ENCODE results near the gene BTBD2. TPM values are rescaled to one million over a fixed set of nuclear protein-coding genes. Genes with fewer than 3 reads are reported as not detected.

BTBD2 gene
- total RNA-seq, 3 donors from 2014 or later: 52.0 to 67.2 (median 54.4) TPM

- no peaks in the 10 kb centered on the region for H3K27me3 ChIP-seq
- H3K9me3 ChIP-seq: no peaks in the 10 kb centered on the region
- no peak for DNase-seq (ENCODE audit: low spot score in 2 of 2)
- no peak overlapping the region for H3K27ac ChIP-seq
- no peaks in the 10 kb centered on the region for H3K36me3 ChIP-seq
- no peak for TF ChIP-seq POLR2A (IDR thresholded peaks at IDR 0.05)
- no peak for TF ChIP-seq POLR2AphosphoS5 (IDR thresholded peaks at IDR 0.05)
- TF ChIP-seq, protein P1, sequence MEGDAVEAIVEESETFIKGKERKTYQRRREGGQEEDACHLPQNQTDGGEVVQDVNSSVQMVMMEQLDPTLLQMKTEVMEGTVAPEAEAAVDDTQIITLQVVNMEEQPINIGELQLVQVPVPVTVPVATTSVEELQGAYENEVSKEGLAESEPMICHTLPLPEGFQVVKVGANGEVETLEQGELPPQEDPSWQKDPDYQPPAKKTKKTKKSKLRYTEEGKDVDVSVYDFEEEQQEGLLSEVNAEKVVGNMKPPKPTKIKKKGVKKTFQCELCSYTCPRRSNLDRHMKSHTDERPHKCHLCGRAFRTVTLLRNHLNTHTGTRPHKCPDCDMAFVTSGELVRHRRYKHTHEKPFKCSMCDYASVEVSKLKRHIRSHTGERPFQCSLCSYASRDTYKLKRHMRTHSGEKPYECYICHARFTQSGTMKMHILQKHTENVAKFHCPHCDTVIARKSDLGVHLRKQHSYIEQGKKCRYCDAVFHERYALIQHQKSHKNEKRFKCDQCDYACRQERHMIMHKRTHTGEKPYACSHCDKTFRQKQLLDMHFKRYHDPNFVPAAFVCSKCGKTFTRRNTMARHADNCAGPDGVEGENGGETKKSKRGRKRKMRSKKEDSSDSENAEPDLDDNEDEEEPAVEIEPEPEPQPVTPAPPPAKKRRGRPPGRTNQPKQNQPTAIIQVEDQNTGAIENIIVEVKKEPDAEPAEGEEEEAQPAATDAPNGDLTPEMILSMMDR (IDR thresholded peaks at IDR 0.05): no peak
- H3K4me1 ChIP-seq: no peaks in the 10 kb centered on the region
- intact Hi-C loops (cut with DNase I; ENCODE audit: low total_unique reads): loop anchor here (1.0 kb wide), 1 partner anchor 36 kb away; no protein-coding TSS in a partner anchor
- no peak overlapping the region for H3K4me3 ChIP-seq
Observed at GRCh38 chr19:1950640-1951039, 64.9 kb downstream of the BTBD2 start.

- DNase-seq (ENCODE audit: low spot score in 2 of 2): no peak
- Histone ChIP-seq H3K27me3 (no peaks in the 10 kb centered on the region), H3K9me3 (no peaks in the 10 kb centered on the region), H3K27ac (no peak overlapping the region), H3K36me3 (no peaks in the 10 kb centered on the region), H3K4me1 (no peaks in the 10 kb centered on the region), H3K4me3 (no peak overlapping the region)
- intact Hi-C loops (cut with DNase I; ENCODE audit: low total_unique reads): loop anchor here (1.0 kb wide), 1 partner anchor 37 kb away; no protein-coding TSS in a partner anchor
- TF ChIP-seq, protein P1 (IDR thresholded peaks at IDR 0.05): no peak
- TF ChIP-seq POLR2A (IDR thresholded peaks at IDR 0.05): no peak
- no peak for TF ChIP-seq POLR2AphosphoS5 (IDR thresholded peaks at IDR 0.05)
Observed at GRCh38 chr19:1949304-1950101, 66.0 kb downstream of the BTBD2 start.

- Histone ChIP-seq H3K9me3 (no peaks in the 10 kb centered on the region), H3K36me3 (no peaks in the 10 kb centered on the region), H3K27me3 (no peaks in the 10 kb centered on the region), H3K27ac (no peak overlapping the region), H3K4me1 (peaks cover 5 to 12% of the 10 kb centered on the region in 2 donors), H3K4me3 (no peak overlapping the region)
- intact Hi-C loops (cut with DNase I; ENCODE audit: low total_unique reads): no loop called here
- TF ChIP-seq POLR2AphosphoS5 (IDR thresholded peaks at IDR 0.05) (no peak), POLR2A (IDR thresholded peaks at IDR 0.05) (no peak)
- TF ChIP-seq, protein P1 (IDR thresholded peaks at IDR 0.05): no peak
- no peak for DNase-seq (ENCODE audit: low spot score in 2 of 2)
Observed at GRCh38 chr19:1947651-1948209, 67.8 kb downstream of the BTBD2 start.

GRCh38 chr19:1945899-1946298 lies 69.6 kb downstream of the BTBD2 start:
- Histone ChIP-seq H3K27me3 (no peaks in the 10 kb centered on the region), H3K9me3 (no peaks in the 10 kb centered on the region), H3K36me3 (no peaks in the 10 kb centered on the region), H3K4me3 (no peak overlapping the region), H3K4me1 (peaks cover 8 to 15% of the 10 kb centered on the region in 2 donors), H3K27ac (no peak overlapping the region)
- DNase-seq (ENCODE audit: low spot score in 2 of 2): peak in 1 of 2 donors; percentile 35
- TF ChIP-seq POLR2A (IDR thresholded peaks at IDR 0.05): no peak
- TF ChIP-seq, protein P1 (IDR thresholded peaks at IDR 0.05): peak in 2 of 3 donors; percentile 24 to 39
- intact Hi-C loops (cut with DNase I; ENCODE audit: low total_unique reads): no loop called here

- Histone ChIP-seq H3K27ac (no peak overlapping the region), H3K36me3 (no peaks in the 10 kb centered on the region), H3K27me3 (no peaks in the 10 kb centered on the region), H3K4me3 (no peak overlapping the region), H3K9me3 (no peaks in the 10 kb centered on the region), H3K4me1 (peaks cover 8 to 15% of the 10 kb centered on the region in 2 donors)
- no peak for DNase-seq (ENCODE audit: low spot score in 2 of 2)
- TF ChIP-seq, protein P1 (IDR thresholded peaks at IDR 0.05): no peak
- no peak for TF ChIP-seq POLR2A (IDR thresholded peaks at IDR 0.05)
- no peak for TF ChIP-seq POLR2AphosphoS5 (IDR thresholded peaks at IDR 0.05)
- intact Hi-C loops (cut with DNase I; ENCODE audit: low total_unique reads): no loop called here
Observed at GRCh38 chr19:1944916-1945561, 70.5 kb downstream of the BTBD2 start.
